Tibial nerve (tissue), 4 donors: ENCODE data around the gene IFIH1. TPM values are rescaled to one million over a fixed set of nuclear protein-coding genes. Genes with fewer than 3 reads are reported as not detected.

Experiments
- DNase-seq, 2 donors: peaks; one replicate each; pipeline ENCODE4 v3.0.0-alpha.2; 2019; ENCODE audit warnings: low spot score in 2 of 2
- H3K27ac ChIP-seq, 4 donors: fragments of 200-600 bp; sonication (generic) in 3 of 4; one replicate each; pipeline ENCODE4 v1.5.1; 2017 to 2019; ENCODE audit warnings: mild to moderate bottlenecking in 1 of 4
- H3K27me3 ChIP-seq, 2 donors: fragments of 200-600 bp; sonication (generic) in 1 of 2; one replicate each; pipeline versions ENCODE4 v1.5.1 to v1.6.0; 2017 to 2019
- H3K36me3 ChIP-seq, 3 donors: fragments of 200-600 bp; sonication (generic); one replicate each; pipeline ENCODE4 v1.5.1; 2018 to 2019
- H3K4me1 ChIP-seq, 4 donors: fragments of 200-600 bp; sonication (generic) in 3 of 4; one replicate each; pipeline ENCODE4 v1.5.1; 2017 to 2019
- H3K4me3 ChIP-seq, 4 donors: fragments of 200-600 bp; sonication (generic) in 3 of 4; one replicate each; pipeline ENCODE4 v1.5.1; 2017 to 2019; ENCODE audit warnings: mild to moderate bottlenecking in 1 of 4, moderate library complexity in 1 of 4
- H3K9me3 ChIP-seq, 4 donors: fragments of 200-600 bp; sonication (generic) in 3 of 4; one replicate each; pipeline ENCODE4 v1.5.1; 2017 to 2019
- EP300 ChIP-seq, 2 donors: sonication (generic); formaldehyde crosslinking; IDR thresholded peaks; one replicate each; pipeline ENCODE4 v1.6.1; 2017; ENCODE audit warnings: antibody characterized with exemption in 2 of 2, mild to moderate bottlenecking in 1 of 2
- POLR2A ChIP-seq, 2 donors: fragments of 450-650 bp; IDR thresholded peaks; one replicate each; pipeline ENCODE4 v1.6.1; 2017; ENCODE audit warnings: antibody characterized with exemption in 2 of 2, mild to moderate bottlenecking in 2 of 2, moderate library complexity in 2 of 2
- whole genome bisulfite sequencing, 2 donors: methylation state at CpG; one replicate each; pipeline ENCODE4 v1.1.5; 2018; 5-methylcytosine and 5-hydroxymethylcytosine counted together
- total RNA-seq, 4 donors: library from RNA; depleted of rRNA; stranded (reverse); fragments of >200 nt; gene quantifications; one replicate each; pipeline ENCODE4 v1.1.0, GENCODE V29; 2016
- TF ChIP-seq, protein P1 (sequence below), 5 experiments: fragments of 200-600 bp in 3 of 5; fragments of 450-650 bp in 2 of 5; sonication (generic) in 3 of 5; IDR thresholded peaks; one replicate each; pipeline ENCODE4 v1.5.1; 2016 to 2019; ENCODE audit warnings: antibody characterized with exemption in 5 of 5, mild to moderate bottlenecking in 3 of 5, moderate library complexity in 2 of 5

The IFIH1 gene
- total RNA-seq, 4 donors from 2014 or later = 12.5 to 13.2 (median 12.8) TPM

- Histone ChIP-seq H3K4me3 (peak overlapping the region in 2 of 4 donors; percentile 6 to 91), H3K36me3 (no peaks in the 10 kb centered on the region)
Measured at GRCh38 chr2:162315938-162316337, 2.5 kb downstream of the IFIH1 start.

GRCh38 chr2:162312853-162313252 lies 5.6 kb downstream of the IFIH1 start:
- DNase-seq = no peak
- Histone ChIP-seq H3K4me1 (peaks cover 0 to 22% (median 10%) of the 10 kb centered on the region in 4 donors), H3K36me3 (peaks cover 0 to 20% (median 0%) of the 10 kb centered on the region in 3 donors), H3K27ac (no peak overlapping the region), H3K9me3 (no peaks in the 10 kb centered on the region), H3K4me3 (no peak overlapping the region), H3K27me3 (no peaks in the 10 kb centered on the region)
- 65 to 76% methylated on average over 1 of the region's 1 CpG for WGBS, 2 donors
- TF ChIP-seq EP300 (IDR thresholded peaks at IDR 0.05) (no peak), POLR2A (IDR thresholded peaks at IDR 0.05) (no peak)
- TF ChIP-seq, protein P1, sequence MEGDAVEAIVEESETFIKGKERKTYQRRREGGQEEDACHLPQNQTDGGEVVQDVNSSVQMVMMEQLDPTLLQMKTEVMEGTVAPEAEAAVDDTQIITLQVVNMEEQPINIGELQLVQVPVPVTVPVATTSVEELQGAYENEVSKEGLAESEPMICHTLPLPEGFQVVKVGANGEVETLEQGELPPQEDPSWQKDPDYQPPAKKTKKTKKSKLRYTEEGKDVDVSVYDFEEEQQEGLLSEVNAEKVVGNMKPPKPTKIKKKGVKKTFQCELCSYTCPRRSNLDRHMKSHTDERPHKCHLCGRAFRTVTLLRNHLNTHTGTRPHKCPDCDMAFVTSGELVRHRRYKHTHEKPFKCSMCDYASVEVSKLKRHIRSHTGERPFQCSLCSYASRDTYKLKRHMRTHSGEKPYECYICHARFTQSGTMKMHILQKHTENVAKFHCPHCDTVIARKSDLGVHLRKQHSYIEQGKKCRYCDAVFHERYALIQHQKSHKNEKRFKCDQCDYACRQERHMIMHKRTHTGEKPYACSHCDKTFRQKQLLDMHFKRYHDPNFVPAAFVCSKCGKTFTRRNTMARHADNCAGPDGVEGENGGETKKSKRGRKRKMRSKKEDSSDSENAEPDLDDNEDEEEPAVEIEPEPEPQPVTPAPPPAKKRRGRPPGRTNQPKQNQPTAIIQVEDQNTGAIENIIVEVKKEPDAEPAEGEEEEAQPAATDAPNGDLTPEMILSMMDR (IDR thresholded peaks at IDR 0.05) = no peak

More at GRCh38 chr2:162315938-162316337, 2.5 kb downstream of the IFIH1 start:
- WGBS, 2 donors = 46 to 49% methylated on average over 4 of the region's 4 CpGs
- TF ChIP-seq EP300 (IDR thresholded peaks at IDR 0.05) = no peak
- no peak for TF ChIP-seq POLR2A (IDR thresholded peaks at IDR 0.05)
- TF ChIP-seq, protein P1 (IDR thresholded peaks at IDR 0.05) = no peak
- DNase-seq = no peak
- Histone ChIP-seq H3K27me3 (no peaks in the 10 kb centered on the region), H3K9me3 (no peaks in the 10 kb centered on the region), H3K27ac (peak overlapping the region in 3 of 4 donors; percentile 29 to 97 (median 89)), H3K4me1 (peaks cover 0 to 42% (median 16%) of the 10 kb centered on the region in 4 donors)

DNA sequence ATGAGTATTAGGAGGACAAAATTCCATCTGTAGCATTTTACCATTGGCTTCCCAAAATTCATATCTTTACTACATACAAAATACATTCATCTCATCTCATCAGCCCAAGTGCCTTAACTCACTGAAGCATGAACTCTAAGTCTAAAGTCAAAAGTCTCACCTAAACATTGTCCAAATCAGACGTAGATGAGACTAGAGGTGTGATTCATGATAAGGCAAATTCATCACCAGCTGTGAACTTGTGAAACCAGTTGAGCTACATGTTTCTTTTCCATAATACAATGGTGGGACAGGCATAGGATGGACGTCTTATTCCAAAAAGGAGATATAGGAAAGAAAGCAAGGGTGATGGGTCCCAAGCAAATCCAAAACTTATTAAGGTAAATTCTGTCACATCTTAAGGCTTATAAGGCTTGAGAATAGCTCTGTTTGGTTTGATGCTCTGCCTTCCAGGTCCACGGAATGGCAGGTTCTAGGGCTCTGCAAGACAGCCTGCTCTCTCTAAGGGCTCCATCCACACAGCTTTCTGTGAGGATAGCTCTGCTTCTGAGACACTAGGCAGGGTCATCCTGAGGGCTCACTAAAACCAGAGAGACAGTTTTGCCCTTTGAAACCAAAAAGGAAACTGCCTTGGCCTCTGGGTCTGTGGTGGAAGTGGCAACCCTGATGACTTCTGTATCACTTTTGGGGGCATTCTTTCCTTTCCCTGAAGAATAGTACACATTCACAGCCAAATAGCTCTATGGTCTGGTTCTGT lies 9.6 kb downstream of the IFIH1 start:
- no peaks in the 10 kb centered on the region for H3K27me3 ChIP-seq
- H3K27ac ChIP-seq = no peak overlapping the region
- H3K4me3 ChIP-seq = no peak overlapping the region
- TF ChIP-seq, protein P1 (IDR thresholded peaks at IDR 0.05) = no peak
- TF ChIP-seq EP300 (IDR thresholded peaks at IDR 0.05) (no peak), POLR2A (IDR thresholded peaks at IDR 0.05) (no peak)
- peaks cover 0 to 32% (median 0%) of the 10 kb centered on the region in 3 donors for H3K36me3 ChIP-seq
- H3K4me1 ChIP-seq = peaks cover 0 to 3% (median 0%) of the 10 kb centered on the region in 4 donors
- H3K9me3 ChIP-seq = no peaks in the 10 kb centered on the region
- DNase-seq = no peak
- 95 to 97% methylated on average over 3 of the region's 3 CpGs for WGBS, 2 donors

DNA sequence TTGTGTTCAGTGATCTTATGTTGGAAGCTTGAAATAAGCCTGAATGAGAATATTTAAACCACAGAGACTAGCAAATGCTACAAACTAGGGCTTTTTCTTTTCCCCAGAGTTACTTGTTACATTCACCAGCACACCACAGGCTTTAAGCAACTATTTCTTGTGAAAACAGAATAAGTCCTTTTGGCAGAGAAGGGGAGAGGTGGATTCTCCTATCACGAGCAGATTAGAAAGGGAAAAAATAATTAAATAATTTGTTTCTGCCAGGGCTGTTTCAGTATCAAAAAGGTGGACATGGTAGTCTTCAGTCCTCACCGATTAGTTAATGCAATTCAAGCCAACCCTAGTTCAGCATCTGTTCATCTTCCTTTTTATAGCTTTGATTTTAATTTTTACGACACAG lies 12.6 kb downstream of the IFIH1 start:
- Histone ChIP-seq H3K4me3 (no peak overlapping the region), H3K27ac (no peak overlapping the region), H3K4me1 (peaks cover 0 to 3% (median 0%) of the 10 kb centered on the region in 4 donors), H3K27me3 (no peaks in the 10 kb centered on the region), H3K36me3 (peaks cover 0 to 40% (median 0%) of the 10 kb centered on the region in 3 donors), H3K9me3 (no peaks in the 10 kb centered on the region)
- 84 to 90% methylated on average over 3 of the region's 3 CpGs for WGBS, 2 donors
- TF ChIP-seq EP300 (IDR thresholded peaks at IDR 0.05) (no peak), POLR2A (IDR thresholded peaks at IDR 0.05) (no peak)
- TF ChIP-seq, protein P1 (IDR thresholded peaks at IDR 0.05) = no peak
- no peak for DNase-seq

DNA sequence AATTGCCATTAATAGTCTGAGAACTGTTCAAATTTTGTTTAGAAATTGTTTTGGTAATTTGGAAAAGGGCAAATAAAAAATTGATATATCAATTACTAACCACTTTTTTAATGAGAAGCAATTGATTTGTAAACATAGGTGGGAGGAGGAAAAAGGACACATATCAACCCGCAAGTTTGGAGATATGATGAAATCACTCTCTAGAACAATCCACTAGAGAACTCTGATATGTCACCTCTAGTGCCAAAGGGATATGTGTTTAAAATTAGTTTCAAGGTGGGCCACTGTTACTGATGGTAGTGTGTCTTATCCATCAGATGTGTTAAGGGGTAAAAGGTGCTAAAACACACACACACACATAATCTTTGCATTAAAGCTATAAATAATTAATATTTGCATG lies 16.6 kb downstream of the IFIH1 start:
- peaks cover 0 to 30% (median 0%) of the 10 kb centered on the region in 3 donors for H3K36me3 ChIP-seq
- no peak overlapping the region for H3K4me3 ChIP-seq
- H3K27me3 ChIP-seq = no peaks in the 10 kb centered on the region
- TF ChIP-seq, protein P1 (IDR thresholded peaks at IDR 0.05) = no peak
- TF ChIP-seq EP300 (IDR thresholded peaks at IDR 0.05) (no peak), POLR2A (IDR thresholded peaks at IDR 0.05) (no peak)
- no peak for DNase-seq
- no peaks in the 10 kb centered on the region for H3K9me3 ChIP-seq
- no peak overlapping the region for H3K27ac ChIP-seq
- H3K4me1 ChIP-seq = peaks cover 0 to 4% (median 0%) of the 10 kb centered on the region in 4 donors
- 74 to 89% methylated on average over 1 of the region's 1 CpG for WGBS, 2 donors
